Mucosa of rectum (tissue), 2 donors: ENCODE measurements around the gene TSC22D2.

Source experiments
- H3K27ac ChIP-seq, 2 donors: one replicate each; pipeline ENCODE4 v1.7.0; 2013; ENCODE audit warnings: inconsistent platforms in 2 of 2, low read depth in 2 of 2, low read length in 2 of 2
- H3K27me3 ChIP-seq, 2 donors: one replicate each; pipeline ENCODE4 v1.7.0; 2013; ENCODE audit warnings: low read length in 2 of 2; ENCODE audit not compliant: control insufficient read depth in 2 of 2, insufficient read depth in 2 of 2
- H3K36me3 ChIP-seq, 2 donors: one replicate each; pipeline ENCODE4 v1.7.0; 2013; ENCODE audit warnings: low read length in 2 of 2; ENCODE audit not compliant: control insufficient read depth in 2 of 2, insufficient read depth in 2 of 2
- H3K4me1 ChIP-seq, 2 donors: one replicate each; pipeline ENCODE4 v1.7.0; 2013; ENCODE audit warnings: low read length in 2 of 2, mild to moderate bottlenecking in 1 of 2; ENCODE audit not compliant: control insufficient read depth in 2 of 2, insufficient read depth in 2 of 2
- H3K4me3 ChIP-seq, 2 donors: one replicate each; pipeline ENCODE4 v1.7.0; 2013; ENCODE audit warnings: low read length in 2 of 2
- H3K9ac ChIP-seq, 2 donors: one replicate each; pipeline ENCODE4 v1.7.0; 2013; ENCODE audit warnings: low read length in 2 of 2, low read depth in 1 of 2, mild to moderate bottlenecking in 1 of 2
- H3K9me3 ChIP-seq, 2 donors: one replicate each; pipeline ENCODE4 v1.7.0; 2013; ENCODE audit warnings: low read length in 2 of 2; ENCODE audit not compliant: control insufficient read depth in 2 of 2
- donor health status: healthy.
- donor health status: Normal muscosa, but diverticular disease.

Gene TSC22D2

GRCh38 chr3:150446470-150446977 lies 38.4 kb downstream of the TSC22D2 start:
- no peaks in the 10 kb centered on the region for H3K27me3 ChIP-seq
- peaks cover 0 to 7% of the 10 kb centered on the region in 2 donors for H3K4me1 ChIP-seq
- H3K9ac ChIP-seq, result no peak overlapping the region
- H3K4me3 ChIP-seq, result no peak overlapping the region
- no peak overlapping the region for H3K27ac ChIP-seq
- peaks cover 0 to 2% of the 10 kb centered on the region in 2 donors for H3K36me3 ChIP-seq
- H3K9me3 ChIP-seq, result no peaks in the 10 kb centered on the region

GRCh38 chr3:150447084-150447483 lies 39.0 kb downstream of the TSC22D2 start:
- Histone ChIP-seq H3K9me3 (no peaks in the 10 kb centered on the region), H3K27me3 (no peaks in the 10 kb centered on the region), H3K4me3 (no peak overlapping the region), H3K9ac (no peak overlapping the region), H3K27ac (no peak overlapping the region), H3K4me1 (peaks cover 0 to 7% of the 10 kb centered on the region in 2 donors), H3K36me3 (no peaks in the 10 kb centered on the region)

- no peaks in the 10 kb centered on the region for H3K9me3 ChIP-seq
- no peak overlapping the region for H3K9ac ChIP-seq
- H3K4me1 ChIP-seq, result peaks cover 0 to 7% of the 10 kb centered on the region in 2 donors
- no peaks in the 10 kb centered on the region for H3K27me3 ChIP-seq
- no peak overlapping the region for H3K27ac ChIP-seq
- no peak overlapping the region for H3K4me3 ChIP-seq
- H3K36me3 ChIP-seq, result no peaks in the 10 kb centered on the region
Measured at GRCh38 chr3:150447631-150448465, 39.8 kb downstream of the TSC22D2 start.

DNA sequence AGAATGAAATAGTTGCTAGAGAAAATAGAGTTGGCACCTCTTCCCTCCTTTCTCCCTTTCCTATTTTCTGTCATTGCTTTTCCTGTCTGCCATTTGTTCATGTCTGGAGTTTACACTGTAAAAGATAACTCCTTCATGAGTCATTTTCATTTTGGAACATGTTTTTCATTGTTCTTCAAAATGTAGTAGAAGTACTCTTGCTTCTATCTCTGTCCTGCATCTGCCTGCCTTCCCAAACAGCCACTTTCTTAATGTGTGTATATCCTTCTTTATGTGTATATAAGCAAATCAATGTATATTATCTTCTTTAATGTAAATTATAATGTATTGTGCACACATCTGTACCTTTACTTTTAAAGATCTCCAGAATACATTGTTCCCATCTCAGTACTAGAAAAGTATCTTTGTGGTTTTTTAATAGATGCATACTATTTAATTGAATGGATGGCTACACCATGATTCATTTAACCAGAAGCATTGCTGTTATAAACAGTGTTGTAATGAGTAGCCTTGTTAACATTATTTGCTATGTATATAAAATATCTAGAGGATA lies 41.1 kb downstream of the TSC22D2 start:
- peaks cover 0 to 14% of the 10 kb centered on the region in 2 donors for H3K4me1 ChIP-seq
- H3K4me3 ChIP-seq, result no peak overlapping the region
- H3K27me3 ChIP-seq, result no peaks in the 10 kb centered on the region
- H3K9ac ChIP-seq, result no peak overlapping the region
- H3K27ac ChIP-seq, result no peak overlapping the region
- H3K9me3 ChIP-seq, result no peaks in the 10 kb centered on the region
- no peaks in the 10 kb centered on the region for H3K36me3 ChIP-seq

DNA sequence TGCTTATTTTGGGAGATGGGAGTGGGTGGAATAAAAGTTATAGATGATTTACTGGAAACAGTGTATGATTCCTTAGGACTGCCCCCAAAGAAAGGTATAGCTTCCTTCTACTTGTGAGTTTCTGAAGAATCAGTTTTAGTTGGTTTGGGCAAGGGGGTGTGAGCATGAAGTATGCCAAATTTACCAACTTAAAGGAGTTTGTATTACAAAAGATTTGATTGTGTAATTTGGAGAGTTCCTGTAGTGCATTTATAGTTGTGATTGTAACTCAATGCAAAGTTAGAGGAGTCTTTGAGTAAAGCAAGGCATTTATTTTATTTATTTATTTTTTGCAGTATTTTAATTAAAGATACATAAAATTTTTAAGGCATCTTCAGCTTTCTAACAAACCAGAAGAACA lies 42.8 kb downstream of the TSC22D2 start:
- no peaks in the 10 kb centered on the region for H3K9me3 ChIP-seq
- H3K36me3 ChIP-seq, result no peaks in the 10 kb centered on the region
- H3K27ac ChIP-seq, result no peak overlapping the region
- no peak overlapping the region for H3K9ac ChIP-seq
- H3K4me1 ChIP-seq, result peaks cover 0 to 14% of the 10 kb centered on the region in 2 donors
- no peaks in the 10 kb centered on the region for H3K27me3 ChIP-seq
- H3K4me3 ChIP-seq, result no peak overlapping the region

DNA sequence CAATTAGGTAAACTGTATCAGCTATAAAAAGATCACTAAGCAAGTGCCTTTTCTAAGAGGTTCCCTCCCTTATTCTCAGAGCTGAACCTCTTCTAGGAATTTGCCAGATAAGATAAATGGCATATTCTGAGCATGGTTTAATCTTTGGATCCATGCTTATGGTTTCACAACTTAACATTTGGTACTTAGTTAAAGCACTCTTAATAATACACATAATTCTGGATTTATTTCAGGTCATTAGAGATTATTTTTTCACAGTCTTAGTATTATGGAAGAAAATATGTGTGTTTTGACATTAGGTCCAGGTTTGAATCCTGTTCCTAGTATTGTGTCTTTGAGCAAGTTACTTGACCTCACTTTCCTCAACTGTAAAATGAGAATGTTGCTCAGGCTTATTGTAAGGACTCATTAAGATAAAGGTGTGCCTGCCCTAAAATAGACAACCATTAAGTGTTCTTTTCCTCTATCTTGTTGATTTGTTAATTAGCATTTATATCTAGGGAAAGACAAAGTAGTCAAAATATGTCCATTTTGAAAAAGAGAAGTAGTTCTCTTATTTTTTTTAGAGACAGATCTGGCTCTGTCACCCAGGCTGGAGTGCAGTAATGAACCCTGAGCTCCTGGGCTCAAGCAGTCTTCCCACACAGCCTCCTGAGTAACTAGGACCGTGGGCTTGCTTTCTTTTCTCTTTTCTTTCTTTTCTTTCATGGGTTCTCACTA lies 43.4 kb downstream of the TSC22D2 start:
- no peak overlapping the region for H3K27ac ChIP-seq
- H3K4me1 ChIP-seq, result peaks cover 0 to 14% of the 10 kb centered on the region in 2 donors
- no peak overlapping the region for H3K9ac ChIP-seq
- H3K27me3 ChIP-seq, result no peaks in the 10 kb centered on the region
- no peaks in the 10 kb centered on the region for H3K9me3 ChIP-seq
- no peak overlapping the region for H3K4me3 ChIP-seq
- no peaks in the 10 kb centered on the region for H3K36me3 ChIP-seq

DNA sequence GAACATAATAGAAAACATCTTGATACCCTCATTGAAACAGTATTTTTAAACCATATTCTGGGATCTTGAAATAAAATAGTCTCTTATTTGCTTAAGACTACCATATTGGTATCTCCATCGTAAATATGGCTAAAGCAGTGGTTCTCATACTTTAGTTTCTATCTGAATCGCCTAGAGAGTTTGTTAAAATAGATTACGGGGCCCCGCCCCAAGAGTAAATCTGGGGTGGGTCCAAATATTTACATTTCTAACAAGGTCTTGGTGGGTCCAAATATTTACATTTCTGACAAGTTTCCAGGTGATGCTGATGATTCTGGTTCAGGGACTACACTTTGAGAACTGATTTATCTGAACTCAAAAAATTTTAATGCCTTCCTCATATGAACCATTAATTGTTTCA lies 45.3 kb downstream of the TSC22D2 start:
- H3K4me1 ChIP-seq, result peaks cover 0 to 14% of the 10 kb centered on the region in 2 donors

DNA sequence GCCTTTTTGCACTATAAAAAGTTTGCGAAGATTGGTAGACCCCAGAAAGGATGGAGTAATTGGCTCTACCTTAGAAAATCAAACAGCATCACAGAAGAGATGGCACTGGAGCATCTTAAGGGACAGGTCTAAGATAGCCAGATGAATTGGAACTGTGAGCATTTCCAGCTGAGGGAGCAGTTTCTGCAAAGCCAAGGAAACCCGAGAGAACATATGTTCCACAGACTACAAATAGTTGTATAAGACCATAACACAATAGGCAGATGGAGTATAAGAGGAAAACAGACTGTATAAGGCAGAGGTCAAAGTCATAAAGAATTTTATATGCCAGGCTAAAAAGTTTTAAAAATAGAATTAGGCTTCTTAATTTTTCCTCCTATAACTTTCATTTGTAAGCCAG lies 46.0 kb downstream of the TSC22D2 start:
- no peak overlapping the region for H3K27ac ChIP-seq
- H3K9me3 ChIP-seq, result no peaks in the 10 kb centered on the region
- H3K9ac ChIP-seq, result no peak overlapping the region
- H3K4me3 ChIP-seq, result no peak overlapping the region
- H3K4me1 ChIP-seq, result peaks cover 0 to 14% of the 10 kb centered on the region in 2 donors
- H3K27me3 ChIP-seq, result no peaks in the 10 kb centered on the region
- H3K36me3 ChIP-seq, result peaks cover 8% of the 10 kb centered on the region in 2 donors

More for the DNA sequence above, 45.3 kb downstream of the TSC22D2 start:
- H3K4me3 ChIP-seq, result no peak overlapping the region
- no peaks in the 10 kb centered on the region for H3K9me3 ChIP-seq
- no peak overlapping the region for H3K27ac ChIP-seq
- H3K27me3 ChIP-seq, result no peaks in the 10 kb centered on the region
- H3K9ac ChIP-seq, result no peak overlapping the region
- peaks cover 3% of the 10 kb centered on the region in 2 donors for H3K36me3 ChIP-seq

DNA sequence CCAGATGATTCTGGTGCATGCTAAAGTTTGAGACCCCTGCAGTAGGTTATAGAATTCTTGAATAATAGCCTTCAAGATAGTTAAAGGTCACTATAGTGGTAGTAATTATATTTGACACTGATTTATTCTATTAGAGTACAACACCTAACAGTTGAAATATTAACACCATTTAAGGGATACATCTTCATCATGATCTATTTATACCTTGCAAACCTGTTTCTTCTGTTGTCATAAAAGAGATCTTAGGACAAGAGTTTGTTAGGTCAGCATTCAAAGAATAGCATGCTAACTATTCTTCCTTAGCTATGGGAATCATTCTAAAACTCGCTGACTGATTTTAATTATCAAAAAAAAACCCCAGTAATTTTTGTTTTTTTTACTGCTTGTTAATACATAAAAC lies 46.5 kb downstream of the TSC22D2 start:
- no peak overlapping the region for H3K4me3 ChIP-seq
- no peak overlapping the region for H3K9ac ChIP-seq
- H3K4me1 ChIP-seq, result peaks cover 0 to 14% of the 10 kb centered on the region in 2 donors
- H3K27me3 ChIP-seq, result no peaks in the 10 kb centered on the region
- no peak overlapping the region for H3K27ac ChIP-seq
- no peaks in the 10 kb centered on the region for H3K9me3 ChIP-seq
- H3K36me3 ChIP-seq, result peaks cover 8% of the 10 kb centered on the region in 2 donors

- H3K9me3 ChIP-seq, result no peaks in the 10 kb centered on the region
- H3K4me1 ChIP-seq, result peaks cover 0 to 14% of the 10 kb centered on the region in 2 donors
- peaks cover 8% of the 10 kb centered on the region in 2 donors for H3K36me3 ChIP-seq
- no peak overlapping the region for H3K27ac ChIP-seq
- no peak overlapping the region for H3K9ac ChIP-seq
- H3K27me3 ChIP-seq, result no peaks in the 10 kb centered on the region
- no peak overlapping the region for H3K4me3 ChIP-seq
Measured at GRCh38 chr3:150455341-150455740, 47.2 kb downstream of the TSC22D2 start.
